Neural cell (in vitro differentiated cells): ENCODE data around the gene TTLL5. TPM values are rescaled to one million over a fixed set of nuclear protein-coding genes. Genes with fewer than 3 reads are reported as not detected.

Experiments
- H2AFZ ChIP-seq: fragments of 200-600, 300-800 bp; sonication (generic), shearing (Covaris generic); 2 replicates; pipeline ENCODE4 v1.6.0; 2014; ENCODE audit warnings: low read depth, mild to moderate bottlenecking, antibody characterized with exemption, low read length, moderate library complexity
- H3F3A ChIP-seq: fragments of 200-600 bp; shearing (Covaris generic); 2 replicates; pipeline ENCODE4 v1.6.1; 2016; ENCODE audit warnings: mild to moderate bottlenecking, moderate library complexity, mixed read lengths, antibody characterized with exemption, low read length; ENCODE audit not compliant: insufficient read depth, poor library complexity, severe bottlenecking
- H3K27ac ChIP-seq: fragments of 200-600, 300-800 bp; sonication (generic), shearing (Covaris generic); 2 replicates; pipeline ENCODE4 v1.5.1; 2014; ENCODE audit warnings: mild to moderate bottlenecking, low read length, moderate library complexity
- H3K27me3 ChIP-seq: fragments of 300-800, 200-600 bp; sonication (generic), shearing (Covaris generic); 2 replicates; pipeline ENCODE4 v1.6.0; 2014; ENCODE audit warnings: mild to moderate bottlenecking, low read depth, low read length, moderate library complexity; ENCODE audit not compliant: insufficient read depth
- H3K36me3 ChIP-seq: fragments of 300-800, 200-600 bp; sonication (generic), shearing (Covaris generic); 2 replicates; pipeline ENCODE4 v1.5.1; 2014; ENCODE audit warnings: mild to moderate bottlenecking, antibody characterized with exemption, low read length, moderate library complexity; ENCODE audit not compliant: insufficient read depth
- H3K4me2 ChIP-seq: fragments of 300-800, 200-600 bp; sonication (generic), shearing (Covaris generic); 2 replicates; pipeline ENCODE4 v1.6.0; 2014; ENCODE audit warnings: mild to moderate bottlenecking, low read length
- H3K4me3 ChIP-seq: fragments of 300-800, 200-600 bp; sonication (generic), shearing (Covaris generic); 2 replicates; pipeline ENCODE4 v1.5.1; 2014; ENCODE audit warnings: mild to moderate bottlenecking, low read length, moderate library complexity
- H3K79me2 ChIP-seq: fragments of 200-600 bp; shearing (Covaris generic); replicated peaks from 2 replicates; pipeline ENCODE4 v1.6.0; 2014; ENCODE audit warnings: mild to moderate bottlenecking, low read length, moderate library complexity; ENCODE audit not compliant: insufficient read depth
- H3K9ac ChIP-seq: fragments of 300-800, 200-600 bp; sonication (generic), shearing (Covaris generic); 2 replicates; pipeline ENCODE4 v1.6.1; 2016; ENCODE audit warnings: mild to moderate bottlenecking, low read length, mixed read lengths
- H3K9me2 ChIP-seq: fragments of 200-600 bp; shearing (Covaris generic); 2 replicates; pipeline ENCODE4 v1.6.1; 2016; ENCODE audit warnings: mild to moderate bottlenecking, low read length, mixed read lengths; ENCODE audit not compliant: insufficient read depth
- H3K9me3 ChIP-seq: fragments of 200-600, 300-800 bp; sonication (generic), shearing (Covaris generic); 2 replicates; pipeline ENCODE4 v1.6.1; 2016; ENCODE audit warnings: mild to moderate bottlenecking, mixed run types, low read length, moderate library complexity, mixed read lengths
- H4K20me1 ChIP-seq: fragments of 200-600 bp; shearing (Covaris generic); 2 replicates; pipeline ENCODE4 v1.6.1; 2016; ENCODE audit warnings: mild to moderate bottlenecking, mixed run types; ENCODE audit not compliant: insufficient read depth
- CTCF ChIP-seq: fragments of 450-650 bp; IDR thresholded peaks from 2 replicates; pipeline ENCODE4 v1.5.1; 2014; ENCODE audit warnings: antibody characterized with exemption, mild to moderate bottlenecking, moderate library complexity; ENCODE audit not compliant: poor library complexity, severe bottlenecking
- EP300 ChIP-seq: fragments of 450-650 bp; conservative IDR thresholded peaks from 2 replicates; pipeline ENCODE4 v1.6.1; 2014; ENCODE audit warnings: antibody characterized with exemption, mild to moderate bottlenecking, moderate library complexity; ENCODE audit not compliant: poor library complexity, severe bottlenecking
- EZH2 ChIP-seq: fragments of 200-600, 300-800 bp; shearing (Covaris generic), sonication (generic); IDR thresholded peaks from 2 replicates; pipeline ENCODE4 v1.6.1; 2014; ENCODE audit warnings: antibody characterized with exemption, low read length, borderline replicate concordance, mild to moderate bottlenecking; ENCODE audit not compliant: insufficient read depth, poor library complexity, severe bottlenecking
- MXI1 ChIP-seq: fragments of 450-650 bp; conservative IDR thresholded peaks from 2 replicates; pipeline ENCODE4 v1.6.1; 2014; ENCODE audit warnings: antibody characterized with exemption, mild to moderate bottlenecking; ENCODE audit not compliant: poor library complexity, severe bottlenecking
- POLR2AphosphoS5 ChIP-seq: IDR thresholded peaks from 2 replicates; pipeline ENCODE4 v1.6.1; 2012
- RAD21 ChIP-seq: fragments of 450-650 bp; conservative IDR thresholded peaks from 2 replicates; pipeline ENCODE4 v1.6.1; 2014; ENCODE audit warnings: antibody characterized with exemption, mild to moderate bottlenecking, moderate library complexity
- REST ChIP-seq: IDR thresholded peaks from 2 replicates; pipeline ENCODE4 v1.6.1; 2012; ENCODE audit warnings: borderline replicate concordance
- SMC3 ChIP-seq: fragments of 450-650 bp; conservative IDR thresholded peaks from 2 replicates; pipeline ENCODE4 v1.6.1; 2014; ENCODE audit warnings: antibody characterized with exemption, mild to moderate bottlenecking, moderate library complexity; ENCODE audit not compliant: poor library complexity
- TAF1 ChIP-seq: IDR thresholded peaks from 2 replicates; pipeline ENCODE4 v1.6.1; 2012; ENCODE audit warnings: low read depth
- polyA plus RNA-seq: library from polyadenylated mRNA; depleted of rRNA; stranded (reverse); fragments of >200 nt; gene quantifications from 2 replicates; pipeline ENCODE4 v1.2.3, GENCODE V29; 2014

Gene TTLL5
- polyA plus RNA-seq, 1 donor from 2014 or later, result 8.2 TPM

GRCh38 chr14:75927564-75928087 lies 266.6 kb downstream of the TTLL5 start:
- no peak overlapping the region for H3K9ac ChIP-seq
- no peak for TF ChIP-seq EP300
- TF ChIP-seq RAD21, result no peak
- no peak for TF ChIP-seq SMC3
- TF ChIP-seq MXI1, result no peak
- TF ChIP-seq CTCF, result no peak
- TF ChIP-seq REST, result no peak
- no peak for TF ChIP-seq TAF1
- TF ChIP-seq POLR2AphosphoS5, result no peak
- no peak overlapping the region for H3K4me3 ChIP-seq
- no peaks in the 10 kb centered on the region for H3K27me3 ChIP-seq
- H3K9me3 ChIP-seq, result no peaks in the 10 kb centered on the region
- H3K9me2 ChIP-seq, result no peaks in the 10 kb centered on the region
- no peaks in the 10 kb centered on the region for H3K79me2 ChIP-seq
- no peak overlapping the region for H3K27ac ChIP-seq
- no peak overlapping the region for H3K4me2 ChIP-seq
- H4K20me1 ChIP-seq, result no peaks in the 10 kb centered on the region
- no peaks in the 10 kb centered on the region for H3F3A ChIP-seq
- H2AFZ ChIP-seq, result no peak overlapping the region
- no peaks in the 10 kb centered on the region for H3K36me3 ChIP-seq

- H3K79me2 ChIP-seq, result no peaks in the 10 kb centered on the region
- H3F3A ChIP-seq, result no peaks in the 10 kb centered on the region
- H3K36me3 ChIP-seq, result no peaks in the 10 kb centered on the region
- H3K4me2 ChIP-seq, result no peak overlapping the region
- no peaks in the 10 kb centered on the region for H4K20me1 ChIP-seq
- no peaks in the 10 kb centered on the region for H3K9me2 ChIP-seq
- no peak overlapping the region for H3K27ac ChIP-seq
- no peak for TF ChIP-seq EP300
- TF ChIP-seq CTCF, result no peak
- TF ChIP-seq SMC3, result no peak
- TF ChIP-seq TAF1, result no peak
- no peak for TF ChIP-seq EZH2
- TF ChIP-seq MXI1, result no peak
- TF ChIP-seq POLR2AphosphoS5, result no peak
- TF ChIP-seq REST, result no peak
- TF ChIP-seq RAD21, result no peak
- no peaks in the 10 kb centered on the region for H3K9me3 ChIP-seq
- no peak overlapping the region for H3K9ac ChIP-seq
- no peak overlapping the region for H2AFZ ChIP-seq
- no peaks in the 10 kb centered on the region for H3K27me3 ChIP-seq
- H3K4me3 ChIP-seq, result no peak overlapping the region
These were observed 267.7 kb downstream of the TTLL5 start for GRCh38 chr14:75928690-75929181.
